ENCODE results near the gene TPH1. TPM values are rescaled to one million over a fixed set of nuclear protein-coding genes. Genes with fewer than 3 reads are reported as not detected.

TPH1 gene
- total and polyA plus RNA-seq, 10 of the 15 experiments (the other 5 are each of a cell fraction or from before 2014, with no cell fraction given) = 0.05 to 0.82 (median 0.29) TPM

DNA sequence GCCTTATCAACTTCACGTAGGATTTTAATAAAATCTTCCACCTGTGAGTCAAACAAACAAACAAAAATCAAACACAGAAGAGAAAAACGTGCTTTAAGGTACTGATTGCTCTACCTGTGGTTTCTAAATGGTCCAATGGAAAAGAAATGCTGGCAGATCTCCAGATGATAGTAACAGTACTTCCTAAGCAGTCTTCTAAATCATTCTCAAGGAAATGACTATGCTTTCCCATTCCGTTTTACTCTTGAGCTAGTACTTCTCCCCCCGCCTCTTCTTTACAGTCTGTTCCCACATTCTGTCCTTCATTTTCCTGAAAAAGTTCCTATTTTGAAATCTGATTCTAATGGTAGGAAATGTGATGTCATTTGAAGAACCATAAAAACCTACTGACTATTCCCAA, 34.4 kb upstream of the TPH1 start:
- WGBS (ENCODE audit: insufficient coverage, insufficient replicate concordance, low lambda C conversion rate, missing lambda C conversion rate) = 77% methylated on average over 4 of the region's 4 CpGs
- no peak overlapping the region for H3K27ac ChIP-seq (ENCODE audit: control insufficient read depth, insufficient read depth)
- no peaks in the 10 kb centered on the region for H3K27me3 ChIP-seq (replicated peaks in 1 of 2; ENCODE audit: control insufficient read depth in 2 of 2, insufficient read depth in 2 of 2, low read length in 1 of 2)
- no peaks in the 10 kb centered on the region for H3K9me3 ChIP-seq (replicated peaks; ENCODE audit: control insufficient read depth, insufficient read depth, low read length)
- no TSS peak for BruUV-seq (replicated peaks)
- H3K4me3 ChIP-seq = no peak overlapping the region
- DNase-seq (ENCODE audit: low read depth, low spot score) (no peak), FAIRE-seq (no peak), ATAC-seq (no peak)
- H3K9ac ChIP-seq (ENCODE audit: control insufficient read depth, insufficient read depth, low read length) = no peak overlapping the region
- SMC1A ChIA-PET (ENCODE audit: uncharacterized antibody, unreplicated experiment) = interaction anchor here (0.8 kb wide), 1 partner anchor 87 kb away, joined by 3 read pairs; no protein-coding TSS in a partner anchor
- no peaks in the 10 kb centered on the region for H3K4me1 ChIP-seq (ENCODE audit: control insufficient read depth, insufficient read depth, low read length)
- TF ChIP-seq POLR2AphosphoS5 (IDR thresholded peaks at IDR 0.05; ENCODE audit: low read length) (no peak), CBX3 (IDR thresholded peaks at IDR 0.05; ENCODE audit: borderline replicate concordance, low read depth) (no peak), MTA2 (IDR thresholded peaks at IDR 0.05; ENCODE audit: low read depth) (no peak), FOS (IDR thresholded peaks at IDR 0.05; ENCODE audit: borderline replicate concordance, extremely low read depth, insufficient read length) (no peak), ATF7 (IDR thresholded peaks at IDR 0.05; ENCODE audit: low read depth) (no peak), ZNF622 (IDR thresholded peaks at IDR 0.05) (no peak), PAX5 (IDR thresholded peaks at IDR 0.05; ENCODE audit: borderline replicate concordance, low read depth, low read length) (no peak), IKZF1 (conservative IDR thresholded peaks at IDR 0.05) (no peak), IRF4 (IDR thresholded peaks at IDR 0.05; ENCODE audit: low read depth, low read length) (no peak), SMAD5 (IDR thresholded peaks at IDR 0.05; ENCODE audit: low read depth) (no peak), ELK1 (IDR thresholded peaks at IDR 0.05; ENCODE audit: low read depth, low read length) (no peak), ETV6 (conservative IDR thresholded peaks at IDR 0.05 in 1 of 2, IDR thresholded peaks at IDR 0.05 in 1 of 2; ENCODE audit: borderline replicate concordance in 1 of 2, low read depth in 1 of 2) (no peak), CEBPB (IDR thresholded peaks at IDR 0.05; ENCODE audit: borderline replicate concordance in 1 of 2, low read depth in 2 of 2, low read length in 2 of 2) (no peak), NRF1 (conservative IDR thresholded peaks at IDR 0.05; ENCODE audit: low read depth, low read length) (no peak), CBX5 (IDR thresholded peaks at IDR 0.05; ENCODE audit: low read depth) (no peak), ZBTB4 (CRISPR knock-in tag; IDR thresholded peaks at IDR 0.05) (no peak), KDM1A (IDR thresholded peaks at IDR 0.05; ENCODE audit: borderline replicate concordance) (no peak), KAT2A (conservative IDR thresholded peaks at IDR 0.05; ENCODE audit: control insufficient read depth, low read depth, low read length) (no peak)
- H2AFZ ChIP-seq (ENCODE audit: control insufficient read depth, low read depth, low read length) = no peak overlapping the region
- in situ Hi-C loops (cut with MboI) (no loop called here), intact Hi-C loops (cut with micrococcal nuclease; ENCODE audit: unreplicated experiment) (no loop called here)
- POLR2A ChIA-PET = interaction anchor here (0.6 kb wide), 1 partner anchor 54 kb away, joined by 3 read pairs; no protein-coding TSS in a partner anchor
- no peaks in the 10 kb centered on the region for H4K20me1 ChIP-seq (ENCODE audit: control insufficient read depth, insufficient read depth)
- RAD21 ChIA-PET (ENCODE audit: unreplicated experiment) = no interaction called here
- H3K79me2 ChIP-seq (ENCODE audit: control insufficient read depth, insufficient read depth, low read length) = no peaks in the 10 kb centered on the region
- H3K36me3 ChIP-seq (ENCODE audit: control insufficient read depth in 2 of 2, insufficient read depth in 2 of 2, low read length in 1 of 2) = peaks cover 0 to 13% of the 10 kb centered on the region in 2 experiments
- CTCF ChIA-PET = interaction anchor here (0.8 to 1.9 kb wide), 8 partner anchors 12 to 102 kb away, joined by 3 to 5 read pairs (median 3); partner anchors contain the start of gene SAAL1
- H3K4me2 ChIP-seq (ENCODE audit: control insufficient read depth, insufficient read depth) = no peak overlapping the region
